Measurements from ENCODE around the gene ZNF418. TPM values are rescaled to one million over a fixed set of nuclear protein-coding genes. Genes with fewer than 3 reads are reported as not detected.

ZNF418 gene
- total and polyA plus RNA-seq, 2 of the 8 experiments (the other 6 are each of a cell fraction or from before 2014, with no cell fraction given), result 10.5 to 18.8 TPM

GRCh38 chr19:57888560-57889231 lies 46.5 kb downstream of the ZNF418 start, which contains the start of gene ZNF814 (continued):
- TF ChIP-seq RFX5 (IDR thresholded peaks at IDR 0.05; ENCODE audit: borderline replicate concordance, low read depth, low read length), result no peak
- TF ChIP-seq ZNF274 (IDR thresholded peaks at IDR 0.05; ENCODE audit: borderline replicate concordance, extremely low read depth, low read length), result no peak
- peak in 1 of 2 experiments; percentile 71; a peak in 3 of 4 replicates for TF ChIP-seq SIN3A (conservative IDR thresholded peaks at IDR 0.05 in 1 of 2, IDR thresholded peaks at IDR 0.05 in 1 of 2; ENCODE audit: low read depth in 1 of 2, low read length in 2 of 2)
- peak; percentile 81 for TF ChIP-seq SIX5 (IDR thresholded peaks at IDR 0.05; ENCODE audit: low read depth, low read length)
- peak; percentile 93 for TF ChIP-seq TAF1 (IDR thresholded peaks at IDR 0.05; ENCODE audit: low read depth, low read length)
- TF ChIP-seq KDM4A (IDR thresholded peaks at IDR 0.05; ENCODE audit: low read depth, low read length, severe bottlenecking), result no peak
- TF ChIP-seq EP300 (IDR thresholded peaks at IDR 0.05; ENCODE audit: borderline replicate concordance in 1 of 2, low read depth in 2 of 2, low read length in 2 of 2), result no peak
- TF ChIP-seq SAP30 (IDR thresholded peaks at IDR 0.05; ENCODE audit: insufficient read depth, insufficient replicate concordance, low read length), result peak; percentile 70
- TF ChIP-seq GTF2F1 (IDR thresholded peaks at IDR 0.05; ENCODE audit: borderline replicate concordance, low read depth, low read length), result no peak; the same call in 1 of the 2 replicates
- no peak for TF ChIP-seq SUZ12 (IDR thresholded peaks at IDR 0.05; ENCODE audit: low read length)
- no peak for TF ChIP-seq SP2 (IDR thresholded peaks at IDR 0.05; ENCODE audit: low read length)
- no peak for TF ChIP-seq CEBPB (IDR thresholded peaks at IDR 0.05; ENCODE audit: low read depth, low read length)
- TF ChIP-seq ATF3 (IDR thresholded peaks at IDR 0.05; ENCODE audit: insufficient read depth, low read depth, low read length), result peak; percentile 89
- TF ChIP-seq MAX (IDR thresholded peaks at IDR 0.05), result peak; percentile 91
- TF ChIP-seq E2F6 (IDR thresholded peaks at IDR 0.05), result no peak
- TF ChIP-seq POLR2AphosphoS5 (IDR thresholded peaks at IDR 0.05; ENCODE audit: low read depth, low read length), result peak; percentile 90
- TF ChIP-seq YY1 (IDR thresholded peaks at IDR 0.05; ENCODE audit: low read depth, low read length), result peak; percentile 98
- no peak for TF ChIP-seq BACH1 (IDR thresholded peaks at IDR 0.05; ENCODE audit: low read length)
- TF ChIP-seq CTCF (IDR thresholded peaks at IDR 0.05; ENCODE audit: control extremely low read depth in 1 of 3, insufficient read depth in 1 of 3, low read depth in 1 of 3, low read length in 3 of 3), result peak in 2 of 3 experiments; percentile 24 to 30; a peak in 2 of 4 replicates
- TF ChIP-seq NRF1 (IDR thresholded peaks at IDR 0.05; ENCODE audit: low read depth, low read length), result no peak
